HG02885 (cell line): ENCODE data around the gene ZNF862.
A peak's percentile ranks its signal among the peaks of the same experiment; 100 is the strongest.

Experiments
- ATAC-seq: cut with Tn5 transposase; IDR thresholded peaks from one replicate; pipeline ENCODE4 v1.9.1; 2021; ENCODE audit warnings: mild to moderate bottlenecking; ENCODE audit not compliant: unreplicated experiment, poor library complexity

The ZNF862 gene

GRCh38 chr7:149839933-149840332 lies 1.8 kb downstream of the ZNF862 start:
- ATAC-seq = no peak

DNA sequence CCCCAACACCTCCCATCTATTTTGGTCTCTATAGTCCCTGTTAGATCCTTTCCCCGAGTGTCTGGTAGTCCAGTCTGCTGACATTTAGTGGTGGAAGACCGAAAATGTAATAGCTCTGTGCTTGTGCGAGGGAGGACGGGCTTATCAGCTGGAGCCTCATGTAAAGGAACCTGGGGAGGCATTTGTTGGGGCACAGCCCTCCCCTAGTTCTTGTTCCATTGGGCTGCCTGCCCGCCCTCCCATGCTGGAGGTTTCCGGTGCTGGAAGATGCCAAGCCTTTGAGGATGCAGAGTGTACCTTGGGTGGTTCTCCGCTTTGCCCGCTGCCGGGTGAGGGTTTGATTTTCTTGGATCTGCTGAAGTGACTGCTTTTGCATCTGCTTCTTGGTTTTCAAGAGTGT lies 5.4 kb downstream of the ZNF862 start:
- ATAC-seq = no peak

DNA sequence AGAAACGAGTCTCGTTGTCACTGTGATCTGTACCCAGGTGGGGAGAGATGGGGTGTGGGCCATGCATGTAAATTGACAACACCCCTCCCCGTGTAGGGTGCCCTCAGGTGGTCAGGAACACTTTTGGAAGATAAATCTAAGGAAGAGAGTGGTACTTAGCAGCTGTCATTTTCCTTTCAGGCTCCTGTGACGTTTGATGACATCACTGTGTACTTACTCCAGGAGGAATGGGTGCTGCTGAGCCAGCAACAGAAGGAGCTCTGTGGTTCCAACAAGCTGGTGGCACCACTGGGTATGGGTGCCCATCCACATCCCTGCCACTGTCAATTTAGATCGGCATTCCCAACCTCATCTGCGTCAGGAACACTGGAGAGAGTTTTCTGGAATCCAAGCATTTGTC lies 6.3 kb downstream of the ZNF862 start:
- ATAC-seq = no peak

- ATAC-seq = no peak
Observed at GRCh38 chr7:149845257-149845980, 7.2 kb downstream of the ZNF862 start.

GRCh38 chr7:149846021-149846420 lies 7.8 kb downstream of the ZNF862 start:
- no peak for ATAC-seq

DNA sequence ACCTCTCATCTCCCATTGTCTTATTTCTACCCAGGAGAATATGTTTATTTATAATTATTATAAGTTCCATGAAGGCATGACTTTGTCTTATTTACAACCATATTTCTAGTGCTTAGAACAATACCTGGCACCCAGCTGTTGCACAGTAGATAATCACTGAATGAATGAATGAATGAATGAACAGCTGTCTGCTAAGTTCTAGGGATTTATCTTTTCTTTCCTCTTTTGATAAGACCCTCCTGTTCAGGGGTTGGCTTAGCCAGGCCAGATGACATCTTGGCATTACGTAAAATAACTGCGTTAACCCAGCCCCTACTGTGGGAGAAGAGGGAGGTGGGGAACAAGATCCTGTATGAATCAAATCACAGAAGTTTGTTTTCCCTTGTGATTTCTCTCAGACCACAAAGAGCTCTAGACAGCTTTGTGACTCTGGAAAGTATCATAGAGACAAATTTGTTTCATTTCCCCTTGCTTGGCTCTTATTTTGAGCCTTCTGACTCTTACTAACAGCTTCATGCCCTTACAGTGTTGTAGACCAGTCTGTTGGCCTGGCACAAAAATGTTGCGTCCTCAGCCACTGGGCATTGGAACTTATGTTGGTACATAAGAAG lies 8.4 kb downstream of the ZNF862 start:
- peak; percentile 85 for ATAC-seq

DNA sequence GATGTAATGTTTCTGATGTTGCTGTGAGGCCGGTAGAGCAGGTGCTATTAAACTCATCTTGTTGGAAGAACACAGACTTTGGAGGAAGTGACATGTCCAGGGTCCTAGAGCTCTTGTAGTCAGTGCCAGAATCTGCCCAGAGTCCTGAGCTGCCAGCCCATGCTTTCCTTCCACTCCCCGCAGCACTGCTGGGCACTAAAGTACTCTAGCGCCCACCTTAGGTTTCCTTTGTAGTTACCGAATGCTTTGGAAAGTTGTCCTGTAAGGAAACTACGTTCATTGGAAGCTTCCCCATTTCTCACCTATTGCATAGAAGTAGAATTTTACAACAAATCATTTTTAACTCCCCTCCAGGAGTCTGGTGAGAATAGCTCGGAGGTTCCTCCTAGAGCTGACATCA lies 11.0 kb downstream of the ZNF862 start:
- no peak for ATAC-seq

DNA sequence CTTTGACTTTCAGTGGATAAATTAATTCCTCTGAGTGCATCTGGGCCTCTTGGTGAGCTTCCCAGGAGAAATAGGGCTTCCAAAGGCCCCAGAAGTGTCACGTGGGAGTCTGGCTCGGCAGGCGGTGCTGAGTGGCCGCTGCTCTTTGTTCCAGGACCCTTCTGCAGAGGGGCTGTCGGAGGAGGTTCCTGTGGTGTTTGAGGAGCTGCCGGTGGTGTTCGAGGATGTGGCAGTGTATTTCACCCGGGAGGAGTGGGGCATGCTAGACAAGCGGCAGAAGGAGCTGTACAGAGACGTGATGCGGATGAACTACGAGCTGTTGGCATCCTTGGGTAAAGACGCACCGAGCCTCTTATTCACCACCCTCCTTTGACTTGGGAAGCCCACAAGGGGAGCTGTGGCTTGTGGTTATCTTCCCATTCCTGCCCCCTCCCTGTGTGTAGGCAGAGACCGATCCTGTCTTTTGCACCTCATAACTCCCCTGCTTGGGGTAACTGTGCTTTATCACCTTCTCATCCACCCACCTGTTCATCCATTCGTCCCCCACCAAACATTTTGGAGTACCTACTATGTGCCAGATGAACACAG lies 11.9 kb downstream of the ZNF862 start:
- ATAC-seq = no peak

DNA sequence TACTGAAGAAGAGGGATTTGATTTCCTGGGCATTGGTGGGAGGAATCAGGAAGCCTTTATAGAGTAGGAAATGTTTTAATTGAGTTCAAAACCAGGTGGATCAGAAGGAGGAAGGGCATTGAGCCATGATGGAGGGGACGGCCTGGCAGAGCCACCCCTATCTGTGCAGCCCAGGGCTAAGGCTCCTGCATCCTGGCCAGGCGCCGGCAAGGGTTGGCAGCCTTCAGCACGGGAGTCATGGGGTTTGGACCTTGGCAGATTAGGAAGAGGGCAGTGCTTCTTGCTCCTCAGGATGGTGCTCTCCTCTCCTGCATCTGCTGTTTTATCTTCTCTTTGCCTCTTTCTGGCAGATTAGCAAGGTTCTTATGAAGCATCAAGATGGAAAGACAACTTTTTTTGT lies 12.5 kb downstream of the ZNF862 start:
- no peak for ATAC-seq

DNA sequence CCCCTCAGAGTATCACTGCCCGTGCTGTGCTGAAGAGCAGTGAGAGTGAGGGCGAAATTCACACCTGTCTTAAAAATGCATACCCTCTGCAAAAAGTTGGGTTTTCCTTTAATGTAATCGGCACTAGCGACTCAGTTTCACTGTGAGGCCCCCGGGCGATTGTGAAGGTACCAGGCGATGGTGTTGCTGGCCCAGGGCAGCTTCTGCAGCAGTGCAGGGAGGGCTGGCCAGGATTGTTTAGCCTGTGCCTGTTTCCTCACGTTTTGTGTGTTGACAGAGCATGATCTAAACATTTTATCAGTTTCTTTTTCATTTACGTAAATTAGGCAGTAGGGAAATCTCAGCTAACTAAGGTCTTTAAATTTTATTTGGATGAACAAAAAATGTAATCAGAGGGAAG lies 13.3 kb downstream of the ZNF862 start:
- no peak for ATAC-seq

DNA sequence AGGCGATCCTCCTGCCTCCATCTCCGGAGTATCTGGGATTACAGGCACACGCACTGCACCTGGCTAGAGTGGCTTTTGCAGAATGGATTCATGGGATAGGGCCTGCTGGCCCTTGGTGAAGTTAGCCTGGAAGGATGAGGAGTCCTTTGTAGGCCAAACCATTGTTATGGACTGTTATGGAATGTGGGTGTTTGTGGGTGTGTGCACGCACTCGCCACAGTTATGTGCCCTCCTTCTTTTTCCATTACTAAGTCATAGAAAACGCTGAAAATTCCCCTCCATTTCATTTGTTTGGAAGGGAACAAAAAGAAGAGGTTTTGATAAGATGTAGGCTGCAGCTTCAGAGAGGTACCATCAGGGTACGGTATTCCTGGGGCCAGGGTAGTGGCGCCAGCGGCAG lies 15.0 kb downstream of the ZNF862 start:
- no peak for ATAC-seq

DNA sequence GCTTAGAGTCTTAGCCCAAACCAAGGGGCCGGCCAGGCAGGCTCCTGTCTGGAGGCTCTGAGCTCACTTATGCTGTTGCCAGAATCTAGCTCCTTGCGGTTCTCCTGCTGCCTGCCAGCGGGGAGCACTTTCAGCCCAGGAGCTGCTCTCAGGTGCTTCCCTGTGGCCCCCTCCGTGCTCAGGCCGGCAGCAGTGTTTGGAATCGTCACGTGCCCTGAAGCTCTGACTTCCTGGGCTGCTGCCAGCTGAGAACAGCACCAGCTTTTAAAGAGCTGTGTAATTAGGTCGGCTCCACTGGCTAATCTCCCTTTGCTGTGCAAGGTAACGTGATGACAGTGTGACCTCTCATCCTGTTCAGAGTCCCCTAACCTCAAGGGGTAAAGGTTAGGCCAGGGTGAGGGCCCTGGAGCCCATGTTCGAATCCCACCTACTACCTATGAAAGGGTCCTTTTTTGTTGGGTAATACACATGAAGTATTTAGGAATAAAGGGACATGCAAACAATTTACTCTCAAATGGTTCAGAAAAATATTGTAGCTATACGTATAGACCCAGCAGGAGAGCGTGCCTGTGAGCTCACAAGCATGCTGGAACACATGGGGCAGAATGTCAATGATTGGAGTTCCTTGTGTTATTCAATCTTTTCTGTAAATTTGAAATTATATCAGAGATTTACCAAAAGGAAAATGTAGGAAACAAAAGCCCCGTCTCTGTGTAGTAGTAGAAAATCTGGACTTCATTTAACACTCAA lies 16.6 kb downstream of the ZNF862 start:
- no peak for ATAC-seq

GRCh38 chr7:149855361-149856305 lies 17.5 kb downstream of the ZNF862 start:
- no peak for ATAC-seq

DNA sequence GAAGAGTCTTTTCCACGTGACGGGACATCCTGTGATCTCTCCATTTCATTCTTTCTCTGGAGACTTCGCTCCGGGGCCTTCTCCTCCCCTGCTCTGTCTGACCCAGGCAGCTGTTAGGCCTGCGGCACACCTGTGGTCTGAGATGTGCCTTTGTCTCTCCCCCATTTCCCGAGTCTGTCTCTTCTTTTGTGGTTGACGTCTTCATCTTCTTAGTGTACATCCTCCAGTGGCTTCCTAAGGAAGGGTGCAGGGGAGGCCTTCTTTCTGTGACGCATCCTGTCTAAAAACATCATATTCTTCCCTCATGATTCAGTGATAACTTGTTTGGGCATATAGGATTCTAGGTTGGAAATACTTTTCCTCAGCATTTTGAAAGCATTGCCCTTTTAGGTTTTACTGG lies 18.4 kb downstream of the ZNF862 start:
- no peak for ATAC-seq

DNA sequence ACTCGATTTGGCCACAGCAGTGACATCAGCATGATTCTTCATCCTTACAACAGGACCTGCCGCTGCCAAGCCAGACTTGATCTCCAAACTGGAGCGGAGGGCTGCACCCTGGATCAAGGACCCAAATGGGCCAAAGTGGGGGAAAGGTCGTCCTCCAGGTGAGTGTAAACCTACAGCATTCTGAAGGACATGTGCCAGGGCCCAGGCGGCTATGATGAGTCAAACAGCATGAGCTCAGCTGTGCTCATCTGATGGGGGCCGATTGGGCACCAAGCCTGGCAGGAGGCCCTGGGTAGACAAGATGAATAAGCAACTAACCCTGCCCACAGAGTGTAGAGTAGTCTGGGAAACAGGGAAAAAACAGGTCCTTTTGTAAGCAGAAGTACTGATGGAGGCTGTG lies 21.2 kb downstream of the ZNF862 start:
- ATAC-seq = no peak

DNA sequence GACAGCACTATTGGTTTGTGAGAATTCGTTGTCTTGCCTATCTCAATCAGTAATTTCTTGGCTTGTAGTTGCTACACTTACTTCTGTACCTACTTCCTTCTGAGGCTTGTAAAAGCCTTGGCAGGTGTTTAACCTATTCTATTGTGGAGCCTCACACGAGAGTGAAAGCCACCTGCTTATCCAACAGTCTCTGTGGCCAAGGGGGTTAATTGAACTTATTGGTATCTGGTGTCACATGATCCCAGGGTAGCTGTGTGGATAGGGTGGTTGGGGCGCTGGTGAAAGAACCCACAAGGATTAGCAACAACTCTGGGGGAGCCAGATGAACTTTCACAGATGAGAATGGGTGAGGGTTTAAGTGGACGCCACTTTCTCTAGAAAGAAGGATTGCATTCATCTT lies 21.7 kb downstream of the ZNF862 start:
- no peak for ATAC-seq

DNA sequence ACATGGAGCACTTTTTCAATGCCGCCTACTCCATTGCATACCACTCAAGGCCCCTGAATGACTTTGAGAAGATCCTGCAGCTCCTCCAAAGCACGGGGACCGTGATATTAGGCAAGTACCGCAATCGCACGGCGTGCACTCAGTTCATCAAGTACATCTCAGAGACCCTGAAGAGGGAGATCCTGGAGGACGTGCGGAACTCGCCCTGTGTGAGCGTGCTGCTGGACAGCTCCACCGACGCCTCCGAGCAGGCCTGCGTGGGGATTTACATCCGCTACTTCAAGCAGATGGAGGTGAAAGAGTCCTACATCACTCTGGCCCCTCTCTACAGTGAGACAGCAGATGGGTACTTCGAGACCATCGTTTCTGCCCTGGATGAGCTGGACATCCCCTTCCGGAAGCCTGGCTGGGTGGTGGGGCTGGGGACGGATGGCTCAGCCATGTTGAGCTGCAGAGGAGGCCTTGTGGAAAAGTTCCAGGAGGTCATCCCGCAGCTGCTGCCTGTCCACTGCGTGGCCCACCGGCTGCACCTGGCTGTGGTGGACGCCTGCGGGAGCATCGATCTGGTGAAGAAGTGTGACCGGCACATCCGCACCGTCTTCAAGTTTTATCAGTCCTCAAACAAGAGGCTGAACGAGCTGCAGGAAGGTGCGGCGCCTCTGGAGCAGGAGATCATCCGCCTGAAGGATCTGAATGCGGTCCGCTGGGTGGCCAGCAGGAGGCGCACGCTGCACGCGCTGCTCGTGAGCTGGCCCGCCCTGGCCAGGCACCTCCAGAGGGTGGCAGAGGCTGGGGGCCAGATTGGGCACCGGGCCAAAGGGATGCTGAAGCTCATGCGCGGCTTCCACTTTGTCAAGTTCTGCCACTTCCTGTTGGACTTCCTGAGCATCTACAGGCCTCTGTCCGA lies 22.9 kb downstream of the ZNF862 start:
- no peak for ATAC-seq

- ATAC-seq = no peak
Observed at GRCh38 chr7:149861728-149862045, 23.5 kb downstream of the ZNF862 start.

- ATAC-seq = no peak
Observed at GRCh38 chr7:149862156-149862555, 24.0 kb downstream of the ZNF862 start.
